Kidney (tissue), 14 donors: ENCODE measurements around the gene ATP6V0A4. TPM values are rescaled to one million over a fixed set of nuclear protein-coding genes. Genes with fewer than 3 reads are reported as not detected.

Experiments used
- DNase-seq, 5 donors: peaks; one replicate each; pipeline ENCODE4 v3.0.0-alpha.2; 2013 to 2020
- FAIRE-seq: peaks from 2 replicates; lab custom pipeline; 2012; peaks lifted over from hg19 to GRCh38; lab: Jason Lieb, UNC
- H3K27ac ChIP-seq, 2 donors: one replicate each; pipeline ENCODE4 v1.7.0; 2013; ENCODE audit warnings: low read depth in 2 of 2, low read length in 2 of 2, inconsistent platforms in 1 of 2
- H3K27me3 ChIP-seq: one replicate; pipeline ENCODE4 v1.7.1; 2013; ENCODE audit warnings: low read length, inconsistent platforms; ENCODE audit not compliant: control insufficient read depth, insufficient read depth
- H3K36me3 ChIP-seq, 3 donors: one replicate each; pipeline versions ENCODE4 v1.7.0 to v1.7.1; 2013; ENCODE audit warnings: low read length in 3 of 3, control low read depth in 1 of 3, inconsistent platforms in 1 of 3; ENCODE audit not compliant: insufficient read depth in 3 of 3, control insufficient read depth in 2 of 3
- H3K4me1 ChIP-seq, 3 donors: one replicate each; pipeline versions ENCODE4 v1.7.0 to v1.7.1; 2013; ENCODE audit warnings: low read length in 3 of 3, inconsistent platforms in 1 of 3, low read depth in 1 of 3; ENCODE audit not compliant: control insufficient read depth in 2 of 3, insufficient read depth in 2 of 3
- H3K4me3 ChIP-seq, 3 donors: one replicate each; pipeline versions ENCODE4 v1.7.0 to v1.8.1; 2013; ENCODE audit warnings: low read length in 3 of 3, control low read depth in 1 of 3, inconsistent platforms in 1 of 3
- H3K9ac ChIP-seq, 3 donors: one replicate each; pipeline versions ENCODE4 v1.7.0 to v1.7.1; 2013; ENCODE audit warnings: low read length in 3 of 3, control low read depth in 1 of 3, inconsistent platforms in 1 of 3
- H3K9me3 ChIP-seq, 3 donors: one replicate each; pipeline versions ENCODE4 v1.7.0 to v1.7.1; 2013; ENCODE audit warnings: low read length in 3 of 3, control low read depth in 1 of 3, inconsistent platforms in 1 of 3; ENCODE audit not compliant: control insufficient read depth in 2 of 3, insufficient read depth in 1 of 3
- CTCF ChIP-seq: IDR thresholded peaks from 3 replicates; pipeline ENCODE4 v1.5.1; 2012; ENCODE audit warnings: mild to moderate bottlenecking, moderate library complexity, borderline replicate concordance; ENCODE audit not compliant: insufficient read depth; ENCODE audit errors: extremely low read depth
- intact Hi-C: fragments of 100-400 bp; cut with DNase I; formaldehyde crosslinking; loops from one replicate; pipeline ENCODE4 v1.11.1; 2022
- polyA plus RNA-seq: library from polyadenylated mRNA; stranded (reverse); fragments of 350-450 nt; fragmentation: Illumina TruSeq; extraction: RNeasy Lipid Tissue Mini Kit (QIAGEN cat#74804); gene quantifications from one replicate; pipeline ENCODE4 v1.2.3, GENCODE V29; 2014; ENCODE audit warnings: low read depth, low replicate concordance; ENCODE audit not compliant: insufficient read depth
- total RNA-seq: library from RNA; stranded (reverse); fragmentation: NEBNext Ultra II Directional; extraction: Animal tissue kit (Norgen Biotek cat#: 25700); gene quantifications from one replicate; pipeline ENCODE4 v1.2.1, GENCODE V29; 2021
- donor health status: control.
- donor health status: control.
- donor health status: control.
- donor health status: control.
- donor health status: control.
- donor health status: DM: yes; HTN: yes; CAD: no.
- donor health status: Normal renal cell carcinoma (clear cell type).

The ATP6V0A4 gene
- total and polyA plus RNA-seq, 2 donors from 2014 or later = 30.5 to 140 TPM

- intact Hi-C loops = no loop called here
- no peak for DNase-seq
- Histone ChIP-seq H3K27me3 (no peaks in the 10 kb centered on the region), H3K36me3 (peaks cover 0 to 6% (median 6%) of the 10 kb centered on the region in 3 donors), H3K9ac (no peak overlapping the region), H3K9me3 (no peaks in the 10 kb centered on the region), H3K4me1 (no peaks in the 10 kb centered on the region), H3K4me3 (no peak overlapping the region), H3K27ac (no peak overlapping the region)
- TF ChIP-seq CTCF = no peak
- no peak for FAIRE-seq
Observed at GRCh38 chr7:138726288-138726687, 71.7 kb downstream of the ATP6V0A4 start.

- DNase-seq = no peak
- no peak for FAIRE-seq
- intact Hi-C loops = no loop called here
- Histone ChIP-seq H3K27me3 (no peaks in the 10 kb centered on the region), H3K27ac (no peak overlapping the region), H3K4me1 (no peaks in the 10 kb centered on the region), H3K9ac (no peak overlapping the region), H3K36me3 (peaks cover 0 to 5% (median 0%) of the 10 kb centered on the region in 3 donors), H3K9me3 (no peaks in the 10 kb centered on the region), H3K4me3 (no peak overlapping the region)
- TF ChIP-seq CTCF = no peak
Observed at GRCh38 chr7:138720286-138720685, 77.7 kb downstream of the ATP6V0A4 start.

- FAIRE-seq (no peak), DNase-seq (no peak)
- TF ChIP-seq CTCF = no peak
- peaks cover 0 to 10% (median 5%) of the 10 kb centered on the region in 3 donors for H3K36me3 ChIP-seq
- no peak overlapping the region for H3K9ac ChIP-seq
- no peaks in the 10 kb centered on the region for H3K4me1 ChIP-seq
- intact Hi-C loops = no loop called here
- no peaks in the 10 kb centered on the region for H3K27me3 ChIP-seq
- H3K4me3 ChIP-seq = no peak overlapping the region
- H3K9me3 ChIP-seq = no peaks in the 10 kb centered on the region
- no peak overlapping the region for H3K27ac ChIP-seq
Observed at GRCh38 chr7:138716889-138717288, 81.1 kb downstream of the ATP6V0A4 start.

GRCh38 chr7:138713191-138713590 lies 84.8 kb downstream of the ATP6V0A4 start:
- no peak for FAIRE-seq
- no peak for DNase-seq
- Histone ChIP-seq H3K9ac (no peak overlapping the region), H3K4me1 (no peaks in the 10 kb centered on the region), H3K9me3 (no peaks in the 10 kb centered on the region), H3K36me3 (peaks cover 0 to 21% (median 0%) of the 10 kb centered on the region in 3 donors), H3K27me3 (no peaks in the 10 kb centered on the region), H3K4me3 (no peak overlapping the region), H3K27ac (no peak overlapping the region)
- TF ChIP-seq CTCF = no peak
- intact Hi-C loops = no loop called here
